Stimulated activated naive B cell treated with anti-CD40 and anti-IgM and Interleukin-4, amounts not matched to agents 10 μg/mL and 1 μg/mL and 100 μg/mL, for 72 hours (primary cell): ENCODE measurements around the gene SLC35F3.
A peak's percentile ranks its signal among the peaks of the same experiment; 100 is the strongest.

Experiments
- ATAC-seq, 2 donors: fragments of 150-1000 bp; cut with Tn5 transposase; replicated peaks; 2 replicates each; pipeline ENCODE4 v1.10.0; 2021; ENCODE audit warnings: moderate library complexity in 1 of 2
- DNase-seq: peaks from one replicate; pipeline ENCODE4 v3.0.0; 2021
- H3K27ac Mint-ChIP-seq: one replicate; pipeline ENCODE4 v1.8.0; 2022; ENCODE audit warnings: mild to moderate bottlenecking, mixed read lengths
- H3K27me3 Mint-ChIP-seq, 2 donors: one replicate each; pipeline ENCODE4 v1.8.0; 2022; ENCODE audit warnings: mixed read lengths in 2 of 2
- H3K36me3 Mint-ChIP-seq, 2 donors: one replicate each; pipeline ENCODE4 v1.8.0; 2022; ENCODE audit warnings: mixed read lengths in 2 of 2, mild to moderate bottlenecking in 1 of 2
- H3K4me1 Mint-ChIP-seq, 2 donors: one replicate each; pipeline ENCODE4 v1.8.0; 2022; ENCODE audit warnings: mixed read lengths in 2 of 2, mild to moderate bottlenecking in 1 of 2
- H3K4me3 Mint-ChIP-seq, 2 donors: one replicate each; pipeline ENCODE4 v1.8.0; 2022; ENCODE audit warnings: mild to moderate bottlenecking in 2 of 2, mixed read lengths in 2 of 2, moderate library complexity in 1 of 2
- H3K9me3 Mint-ChIP-seq, 2 donors: one replicate each; pipeline ENCODE4 v1.8.0; 2022; ENCODE audit warnings: mixed read lengths in 2 of 2, mild to moderate bottlenecking in 1 of 2

The SLC35F3 gene

DNA sequence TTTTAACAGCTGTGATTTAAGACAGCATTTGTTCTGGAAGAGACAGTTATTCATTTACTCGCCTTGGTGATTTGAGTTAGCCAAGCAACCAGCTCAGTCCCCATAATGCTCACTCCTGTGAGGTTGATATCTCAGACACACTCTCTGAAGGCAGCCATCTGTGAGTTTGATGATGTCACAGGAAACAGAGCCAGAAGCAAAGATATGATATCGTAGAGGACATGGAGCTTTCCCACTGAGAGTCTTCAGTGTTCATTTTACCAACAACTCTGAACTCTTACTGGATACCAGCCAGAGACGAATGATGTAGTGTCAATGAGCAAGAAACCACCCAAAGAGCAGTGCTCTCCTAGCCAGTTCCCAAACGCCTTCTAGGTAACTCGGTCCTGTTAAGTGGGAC, 219.4 kb downstream of the SLC35F3 start:
- Mint-ChIP-seq H3K27me3 (peaks cover 22 to 30% of the 10 kb centered on the region in 2 donors), H3K4me3 (no peak overlapping the region), H3K36me3 (no peaks in the 10 kb centered on the region), H3K4me1 (peaks cover 0 to 9% of the 10 kb centered on the region in 2 donors), H3K27ac (no peak overlapping the region), H3K9me3 (peaks cover 0 to 3% of the 10 kb centered on the region in 2 donors)
- no peak for DNase-seq
- ATAC-seq = no peak

DNA sequence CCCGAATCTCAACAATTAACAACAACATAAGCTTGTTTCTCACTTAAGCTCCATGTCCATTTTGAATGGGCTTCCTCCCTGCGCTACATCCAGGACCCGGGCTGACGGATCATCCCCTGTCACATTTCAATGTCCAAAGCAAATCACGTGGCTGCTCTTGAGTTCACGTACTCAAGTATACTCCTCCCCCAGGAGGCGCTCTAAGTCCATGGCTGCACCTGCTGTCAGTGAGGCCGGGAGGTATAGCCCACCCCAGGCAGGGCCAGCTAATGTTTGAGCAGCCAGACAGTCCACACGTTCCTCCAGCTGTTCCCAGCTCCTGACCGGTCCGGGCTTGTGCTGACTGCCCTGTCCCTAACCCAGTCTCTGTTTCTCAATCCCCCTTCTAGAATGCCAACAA, 220.8 kb downstream of the SLC35F3 start:
- H3K27me3 Mint-ChIP-seq = peaks cover 22 to 30% of the 10 kb centered on the region in 2 donors
- no peak overlapping the region for H3K4me3 Mint-ChIP-seq
- DNase-seq = no peak
- H3K36me3 Mint-ChIP-seq = no peaks in the 10 kb centered on the region
- ATAC-seq = peak; percentile 45 to 65
- H3K4me1 Mint-ChIP-seq = peaks cover 0 to 9% of the 10 kb centered on the region in 2 donors
- no peak overlapping the region for H3K27ac Mint-ChIP-seq
- H3K9me3 Mint-ChIP-seq = peaks cover 0 to 3% of the 10 kb centered on the region in 2 donors

DNA sequence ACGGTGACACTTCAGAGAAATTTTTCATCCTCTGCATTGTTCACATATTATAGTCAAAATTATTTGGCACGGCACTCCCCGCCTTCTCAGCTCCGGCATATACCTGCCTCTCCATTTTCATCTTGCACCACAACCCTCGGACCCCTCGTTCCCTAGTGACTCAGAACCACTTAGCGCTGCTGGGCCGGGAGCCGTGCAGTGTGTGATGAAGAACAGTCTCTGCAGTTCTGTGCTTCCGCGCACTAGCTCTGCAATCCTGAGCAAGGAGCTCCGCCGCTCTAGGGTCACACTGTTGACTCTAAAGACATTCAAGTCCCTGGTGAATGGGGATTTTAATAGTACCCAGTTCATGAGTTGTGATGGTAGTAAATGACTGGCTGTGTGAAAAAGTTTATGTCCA, 221.2 kb downstream of the SLC35F3 start:
- Mint-ChIP-seq H3K27me3 (peaks cover 22 to 30% of the 10 kb centered on the region in 2 donors), H3K27ac (no peak overlapping the region), H3K36me3 (no peaks in the 10 kb centered on the region), H3K4me3 (no peak overlapping the region), H3K9me3 (peaks cover 0 to 3% of the 10 kb centered on the region in 2 donors), H3K4me1 (peaks cover 0 to 9% of the 10 kb centered on the region in 2 donors)
- DNase-seq (no peak), ATAC-seq (no peak)

- no peak overlapping the region for H3K4me3 Mint-ChIP-seq
- peaks cover 22 to 30% of the 10 kb centered on the region in 2 donors for H3K27me3 Mint-ChIP-seq
- no peak overlapping the region for H3K27ac Mint-ChIP-seq
- H3K36me3 Mint-ChIP-seq = no peaks in the 10 kb centered on the region
- DNase-seq (no peak), ATAC-seq (no peak)
- H3K9me3 Mint-ChIP-seq = peaks cover 0 to 3% of the 10 kb centered on the region in 2 donors
- peaks cover 0 to 9% of the 10 kb centered on the region in 2 donors for H3K4me1 Mint-ChIP-seq
Measured at GRCh38 chr1:234127026-234127671, 222.7 kb downstream of the SLC35F3 start.

DNA sequence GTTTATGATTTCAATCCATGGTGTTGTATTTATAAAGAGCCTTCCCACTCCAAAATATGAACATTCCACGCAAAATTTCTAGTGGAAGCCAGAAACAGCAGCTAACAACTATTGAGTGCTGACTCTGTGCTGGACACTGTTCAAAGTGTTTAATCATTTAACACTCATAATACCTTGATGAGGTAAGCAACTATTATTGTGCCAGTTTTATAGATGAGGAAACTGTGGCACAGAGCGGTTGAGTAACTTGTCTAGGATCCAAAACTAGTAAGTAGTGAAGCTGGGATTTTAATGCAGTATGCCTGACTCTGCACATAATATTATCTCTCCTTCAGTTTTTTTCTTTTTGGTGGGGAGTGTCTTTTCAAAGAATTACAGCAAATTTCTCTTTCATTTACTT, 228.3 kb downstream of the SLC35F3 start:
- H3K27me3 Mint-ChIP-seq = peaks cover 9% of the 10 kb centered on the region in 2 donors
- DNase-seq (no peak), ATAC-seq (no peak)
- H3K27ac Mint-ChIP-seq = no peak overlapping the region
- H3K36me3 Mint-ChIP-seq = no peaks in the 10 kb centered on the region
- no peaks in the 10 kb centered on the region for H3K9me3 Mint-ChIP-seq
- H3K4me3 Mint-ChIP-seq = no peak overlapping the region
- H3K4me1 Mint-ChIP-seq = no peaks in the 10 kb centered on the region

GRCh38 chr1:234134878-234135277, 230.4 kb downstream of the SLC35F3 start:
- Mint-ChIP-seq H3K27me3 (peaks cover 9% of the 10 kb centered on the region in 2 donors), H3K36me3 (no peaks in the 10 kb centered on the region), H3K4me3 (no peak overlapping the region), H3K4me1 (no peaks in the 10 kb centered on the region), H3K9me3 (no peaks in the 10 kb centered on the region), H3K27ac (no peak overlapping the region)
- DNase-seq (no peak), ATAC-seq (no peak)

- peaks cover 9% of the 10 kb centered on the region in 2 donors for H3K27me3 Mint-ChIP-seq
- H3K4me1 Mint-ChIP-seq = no peaks in the 10 kb centered on the region
- no peak overlapping the region for H3K4me3 Mint-ChIP-seq
- H3K36me3 Mint-ChIP-seq = no peaks in the 10 kb centered on the region
- ATAC-seq (no peak), DNase-seq (no peak)
- no peaks in the 10 kb centered on the region for H3K9me3 Mint-ChIP-seq
- H3K27ac Mint-ChIP-seq = no peak overlapping the region
Measured at GRCh38 chr1:234135501-234135900, 231.0 kb downstream of the SLC35F3 start.

GRCh38 chr1:234136073-234136472, 231.6 kb downstream of the SLC35F3 start:
- Mint-ChIP-seq H3K9me3 (no peaks in the 10 kb centered on the region), H3K27me3 (peaks cover 9% of the 10 kb centered on the region in 2 donors), H3K4me3 (no peak overlapping the region)

GRCh38 chr1:234139966-234140365, 235.5 kb downstream of the SLC35F3 start:
- Mint-ChIP-seq H3K4me3 (no peak overlapping the region), H3K36me3 (no peaks in the 10 kb centered on the region), H3K27me3 (peaks cover 9% of the 10 kb centered on the region in 2 donors), H3K4me1 (no peaks in the 10 kb centered on the region), H3K9me3 (no peaks in the 10 kb centered on the region), H3K27ac (no peak overlapping the region)
- DNase-seq (no peak), ATAC-seq (no peak)

More at GRCh38 chr1:234136073-234136472, 231.6 kb downstream of the SLC35F3 start:
- DNase-seq (no peak), ATAC-seq (no peak)
- H3K27ac Mint-ChIP-seq = no peak overlapping the region
- no peaks in the 10 kb centered on the region for H3K4me1 Mint-ChIP-seq
- H3K36me3 Mint-ChIP-seq = no peaks in the 10 kb centered on the region

- no peak for DNase-seq
- ATAC-seq = no peak
- Mint-ChIP-seq H3K27ac (no peak overlapping the region), H3K36me3 (no peaks in the 10 kb centered on the region), H3K27me3 (peaks cover 9% of the 10 kb centered on the region in 2 donors), H3K9me3 (no peaks in the 10 kb centered on the region), H3K4me3 (no peak overlapping the region), H3K4me1 (no peaks in the 10 kb centered on the region)
Measured at GRCh38 chr1:234140388-234140787, 235.9 kb downstream of the SLC35F3 start.

DNA sequence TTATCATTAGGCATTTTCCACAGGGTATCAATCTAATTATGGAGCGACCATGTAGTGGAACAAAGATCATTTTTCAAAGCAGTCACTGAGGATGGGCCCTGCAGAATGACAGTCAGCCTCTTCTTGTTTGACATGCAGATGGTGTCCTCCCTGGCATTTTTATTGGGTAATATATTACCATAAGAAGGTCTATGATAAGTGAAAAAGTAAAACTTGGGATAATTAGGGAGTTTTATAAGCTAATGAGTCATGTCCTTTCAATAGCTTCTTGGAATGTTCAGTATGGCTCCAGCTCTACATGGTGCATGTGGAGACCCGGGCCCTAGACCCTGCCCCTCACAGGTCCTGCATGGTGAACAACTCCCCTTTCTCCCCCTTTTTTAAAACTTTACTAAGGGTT, 236.5 kb downstream of the SLC35F3 start:
- ATAC-seq (no peak), DNase-seq (no peak)
- H3K27ac Mint-ChIP-seq = no peak overlapping the region
- no peak overlapping the region for H3K4me3 Mint-ChIP-seq
- no peaks in the 10 kb centered on the region for H3K4me1 Mint-ChIP-seq
- no peaks in the 10 kb centered on the region for H3K36me3 Mint-ChIP-seq
- no peaks in the 10 kb centered on the region for H3K9me3 Mint-ChIP-seq
- peaks cover 9 to 11% of the 10 kb centered on the region in 2 donors for H3K27me3 Mint-ChIP-seq

GRCh38 chr1:234143681-234144080, 239.2 kb downstream of the SLC35F3 start:
- ATAC-seq (no peak), DNase-seq (no peak)
- Mint-ChIP-seq H3K4me1 (no peaks in the 10 kb centered on the region), H3K27ac (no peak overlapping the region), H3K4me3 (no peak overlapping the region), H3K27me3 (peaks cover 10 to 26% of the 10 kb centered on the region in 2 donors), H3K9me3 (peaks cover 4 to 13% of the 10 kb centered on the region in 2 donors), H3K36me3 (peaks cover 0 to 4% of the 10 kb centered on the region in 2 donors)

DNA sequence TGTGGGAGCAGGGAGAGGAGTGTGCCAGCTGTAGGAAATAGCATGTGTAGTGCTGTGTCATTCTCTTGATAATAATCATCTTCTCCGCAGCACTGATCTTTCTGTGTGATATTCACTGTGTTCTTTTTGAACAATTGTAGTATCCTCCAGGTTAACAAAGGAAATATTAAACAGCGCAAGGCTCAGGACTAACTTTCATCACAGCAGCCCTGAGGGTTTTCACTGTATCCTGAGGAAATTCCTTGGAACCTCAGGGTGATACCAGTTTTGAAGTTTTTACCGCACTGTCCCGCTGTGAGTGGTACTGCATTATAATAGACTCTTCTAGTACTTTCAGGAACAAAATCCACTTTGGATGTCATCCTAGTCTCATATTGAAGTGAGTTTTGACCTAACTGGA, 240.4 kb downstream of the SLC35F3 start:
- Mint-ChIP-seq H3K4me3 (no peak overlapping the region), H3K9me3 (peaks cover 4 to 14% of the 10 kb centered on the region in 2 donors), H3K4me1 (no peaks in the 10 kb centered on the region), H3K36me3 (peaks cover 0 to 4% of the 10 kb centered on the region in 2 donors), H3K27me3 (peaks cover 15 to 38% of the 10 kb centered on the region in 2 donors), H3K27ac (no peak overlapping the region)
- no peak for DNase-seq
- no peak for ATAC-seq

- no peaks in the 10 kb centered on the region for H3K4me1 Mint-ChIP-seq
- peaks cover 6 to 14% of the 10 kb centered on the region in 2 donors for H3K9me3 Mint-ChIP-seq
- H3K4me3 Mint-ChIP-seq = no peak overlapping the region
- H3K27ac Mint-ChIP-seq = no peak overlapping the region
- H3K27me3 Mint-ChIP-seq = peaks cover 34 to 54% of the 10 kb centered on the region in 2 donors
- no peak for ATAC-seq
- DNase-seq = no peak
- peaks cover 0 to 4% of the 10 kb centered on the region in 2 donors for H3K36me3 Mint-ChIP-seq
Measured at GRCh38 chr1:234148350-234148749, 243.9 kb downstream of the SLC35F3 start.

DNA sequence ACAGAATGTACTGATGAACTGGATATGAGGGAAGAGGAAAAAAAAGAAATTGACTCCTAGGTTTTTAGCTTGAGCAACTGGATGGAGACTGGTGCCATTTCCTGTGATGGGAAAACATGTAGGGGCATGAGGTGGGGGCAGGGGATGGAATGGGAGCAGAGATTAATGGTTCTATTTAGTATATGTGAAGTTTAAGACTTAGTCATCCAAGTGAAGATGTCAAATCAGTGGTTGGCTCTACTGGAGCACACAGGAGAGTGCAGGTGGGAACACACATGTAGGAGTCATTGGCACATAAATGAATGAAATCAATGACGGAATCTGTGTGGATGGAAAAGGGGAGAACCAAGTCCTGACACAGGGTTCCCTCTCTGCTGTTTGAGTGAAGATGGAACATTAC, 244.3 kb downstream of the SLC35F3 start:
- DNase-seq (no peak), ATAC-seq (no peak)
- Mint-ChIP-seq H3K27me3 (peaks cover 34 to 54% of the 10 kb centered on the region in 2 donors), H3K9me3 (peaks cover 6 to 14% of the 10 kb centered on the region in 2 donors), H3K27ac (no peak overlapping the region), H3K4me1 (no peaks in the 10 kb centered on the region), H3K4me3 (no peak overlapping the region), H3K36me3 (peaks cover 0 to 4% of the 10 kb centered on the region in 2 donors)
